ENCODE results near the gene APOA5.
"Not testable (repeated sequence)": the region's sequence is repeated elsewhere in the genome, so short reads cannot be mapped to it uniquely, and the experiment has no call there.

Gene APOA5

GRCh38 chr11:116807601-116808261 lies 16.1 kb upstream of the APOA5 start:
- TF ChIP-seq EZH2phosphoT487 (conservative IDR thresholded peaks at IDR 0.05; ENCODE audit: low read length) = no peak
- TF ChIP-seq, protein P1, sequence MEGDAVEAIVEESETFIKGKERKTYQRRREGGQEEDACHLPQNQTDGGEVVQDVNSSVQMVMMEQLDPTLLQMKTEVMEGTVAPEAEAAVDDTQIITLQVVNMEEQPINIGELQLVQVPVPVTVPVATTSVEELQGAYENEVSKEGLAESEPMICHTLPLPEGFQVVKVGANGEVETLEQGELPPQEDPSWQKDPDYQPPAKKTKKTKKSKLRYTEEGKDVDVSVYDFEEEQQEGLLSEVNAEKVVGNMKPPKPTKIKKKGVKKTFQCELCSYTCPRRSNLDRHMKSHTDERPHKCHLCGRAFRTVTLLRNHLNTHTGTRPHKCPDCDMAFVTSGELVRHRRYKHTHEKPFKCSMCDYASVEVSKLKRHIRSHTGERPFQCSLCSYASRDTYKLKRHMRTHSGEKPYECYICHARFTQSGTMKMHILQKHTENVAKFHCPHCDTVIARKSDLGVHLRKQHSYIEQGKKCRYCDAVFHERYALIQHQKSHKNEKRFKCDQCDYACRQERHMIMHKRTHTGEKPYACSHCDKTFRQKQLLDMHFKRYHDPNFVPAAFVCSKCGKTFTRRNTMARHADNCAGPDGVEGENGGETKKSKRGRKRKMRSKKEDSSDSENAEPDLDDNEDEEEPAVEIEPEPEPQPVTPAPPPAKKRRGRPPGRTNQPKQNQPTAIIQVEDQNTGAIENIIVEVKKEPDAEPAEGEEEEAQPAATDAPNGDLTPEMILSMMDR (IDR thresholded peaks at IDR 0.05; ENCODE audit: insufficient read depth, low read length, poor library complexity, severe bottlenecking) = no peak
- Histone ChIP-seq H3F3A (ENCODE audit: insufficient read depth) (0 out of 2 replicates have a peak, but pooled peaks cover 2% of the 10 kb centered on the region), H2AFZ (ENCODE audit: low read depth, low read length, severe bottlenecking) (no peak overlapping the region), H3K27me3 (ENCODE audit: low read length) (no peaks in the 10 kb centered on the region), H3K9me3 (ENCODE audit: insufficient read depth, low read length) (no peaks in the 10 kb centered on the region), H3K36me3 (ENCODE audit: low read length) (no peaks in the 10 kb centered on the region), H4K20me1 (ENCODE audit: low read depth, low read length) (no peaks in the 10 kb centered on the region), H3K4me2 (ENCODE audit: low read depth, low read length, poor library complexity, severe bottlenecking) (no peak overlapping the region), H3K79me2 (ENCODE audit: insufficient read depth, low read length) (no peaks in the 10 kb centered on the region), H3K4me3 (ENCODE audit: insufficient read depth, low read length, poor library complexity, severe bottlenecking) (no peak overlapping the region), H3K9me2 (replicated peaks; ENCODE audit: insufficient read depth, low read length) (no peaks in the 10 kb centered on the region), H3K9ac (ENCODE audit: low read length) (no peak overlapping the region), H3K27ac (ENCODE audit: low read depth, low read length) (no peak overlapping the region)

DNA sequence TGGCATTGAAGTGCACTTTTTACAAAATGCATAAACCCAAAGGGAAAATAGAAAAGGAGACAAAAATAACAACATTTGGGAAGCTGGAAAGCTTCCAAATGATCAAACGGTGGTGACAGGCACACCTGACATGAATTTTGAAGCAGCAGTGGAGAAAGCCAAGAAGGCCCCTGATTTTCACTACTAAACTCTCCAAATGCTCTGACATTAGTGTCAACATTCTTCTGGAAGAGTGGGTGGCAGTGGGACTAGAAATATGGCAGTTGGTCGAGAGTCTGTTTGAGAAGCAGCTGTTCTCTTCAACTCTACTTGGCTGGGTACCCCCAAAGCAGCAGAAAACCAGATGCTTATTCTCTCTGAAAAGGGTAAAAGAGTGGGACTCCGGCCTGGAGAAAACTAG lies 12.3 kb upstream of the APOA5 start:
- Histone ChIP-seq H3K9ac (ENCODE audit: low read length) (no peak overlapping the region), H3F3A (ENCODE audit: insufficient read depth) (no peaks in the 10 kb centered on the region), H3K79me2 (ENCODE audit: insufficient read depth, low read length) (no peaks in the 10 kb centered on the region), H3K27ac (ENCODE audit: low read depth, low read length) (no peak overlapping the region), H3K36me3 (ENCODE audit: low read length) (no peaks in the 10 kb centered on the region), H4K20me1 (ENCODE audit: low read depth, low read length) (no peaks in the 10 kb centered on the region), H2AFZ (ENCODE audit: low read depth, low read length, severe bottlenecking) (no peak overlapping the region), H3K9me2 (replicated peaks; ENCODE audit: insufficient read depth, low read length) (no peaks in the 10 kb centered on the region), H3K4me2 (ENCODE audit: low read depth, low read length, poor library complexity, severe bottlenecking) (no peak overlapping the region), H3K4me3 (ENCODE audit: insufficient read depth, low read length, poor library complexity, severe bottlenecking) (no peak overlapping the region), H3K27me3 (ENCODE audit: low read length) (no peaks in the 10 kb centered on the region), H3K9me3 (ENCODE audit: insufficient read depth, low read length) (no peaks in the 10 kb centered on the region)
- TF ChIP-seq, protein P1 (IDR thresholded peaks at IDR 0.05; ENCODE audit: insufficient read depth, low read length, poor library complexity, severe bottlenecking) = no peak
- no peak for TF ChIP-seq EZH2phosphoT487 (conservative IDR thresholded peaks at IDR 0.05; ENCODE audit: low read length)

DNA sequence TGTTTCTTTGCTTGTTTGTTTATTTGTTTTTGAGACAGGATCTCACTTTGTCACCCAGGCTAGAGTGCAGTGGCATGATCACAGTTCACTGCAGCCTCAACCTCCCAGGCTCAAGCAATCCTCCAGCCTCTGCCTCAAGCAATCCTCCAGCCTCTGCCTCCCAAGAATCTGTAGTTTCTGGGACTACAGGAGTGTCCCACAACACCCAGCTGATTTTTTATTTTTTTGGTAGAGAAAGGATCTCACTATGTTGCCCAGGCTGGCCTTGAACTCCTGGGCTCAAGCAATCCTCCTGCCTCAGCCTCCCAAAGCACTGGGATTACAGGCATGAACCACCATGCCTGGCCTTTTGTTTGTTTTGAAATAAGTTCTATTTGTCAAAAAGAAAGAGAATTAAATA lies 10.0 kb upstream of the APOA5 start:
- H3K27me3 ChIP-seq (ENCODE audit: low read length); H3K9me2 ChIP-seq (replicated peaks; ENCODE audit: insufficient read depth, low read length); H3K9ac ChIP-seq (ENCODE audit: low read length); H3K9me3 ChIP-seq (ENCODE audit: insufficient read depth, low read length); H3K36me3 ChIP-seq (ENCODE audit: low read length); H3K27ac ChIP-seq (ENCODE audit: low read depth, low read length); H3K4me3 ChIP-seq (ENCODE audit: insufficient read depth, low read length, poor library complexity, severe bottlenecking); H2AFZ ChIP-seq (ENCODE audit: low read depth, low read length, severe bottlenecking); H3F3A ChIP-seq (ENCODE audit: insufficient read depth); H3K4me2 ChIP-seq (ENCODE audit: low read depth, low read length, poor library complexity, severe bottlenecking); H4K20me1 ChIP-seq (ENCODE audit: low read depth, low read length); H3K79me2 ChIP-seq (ENCODE audit: insufficient read depth, low read length): not testable (repeated sequence)

GRCh38 chr11:116800610-116801009 lies 8.9 kb upstream of the APOA5 start:
- H4K20me1 ChIP-seq (ENCODE audit: low read depth, low read length) = no peaks in the 10 kb centered on the region
- H3K9ac ChIP-seq (ENCODE audit: low read length) = no peak overlapping the region
- no peaks in the 10 kb centered on the region for H3K36me3 ChIP-seq (ENCODE audit: low read length)
- no peaks in the 10 kb centered on the region for H3K9me2 ChIP-seq (replicated peaks; ENCODE audit: insufficient read depth, low read length)
- no peak overlapping the region for H2AFZ ChIP-seq (ENCODE audit: low read depth, low read length, severe bottlenecking)
- H3K4me2 ChIP-seq (ENCODE audit: low read depth, low read length, poor library complexity, severe bottlenecking) = no peak overlapping the region
- no peaks in the 10 kb centered on the region for H3K9me3 ChIP-seq (ENCODE audit: insufficient read depth, low read length)
- no peak overlapping the region for H3K27ac ChIP-seq (ENCODE audit: low read depth, low read length)
- H3K4me3 ChIP-seq (ENCODE audit: insufficient read depth, low read length, poor library complexity, severe bottlenecking) = no peak overlapping the region
- no peak for TF ChIP-seq EZH2phosphoT487 (conservative IDR thresholded peaks at IDR 0.05; ENCODE audit: low read length)
- TF ChIP-seq, protein P1 (IDR thresholded peaks at IDR 0.05; ENCODE audit: insufficient read depth, low read length, poor library complexity, severe bottlenecking) = no peak
- H3K79me2 ChIP-seq (ENCODE audit: insufficient read depth, low read length) = no peaks in the 10 kb centered on the region
- H3K27me3 ChIP-seq (ENCODE audit: low read length) = no peaks in the 10 kb centered on the region
- no peaks in the 10 kb centered on the region for H3F3A ChIP-seq (ENCODE audit: insufficient read depth)
